A549 (cell line): ENCODE measurements around the gene JADE3.

ENCODE experiments used
- E2F6 ChIP-seq: IDR thresholded peaks from 2 replicates; pipeline ENCODE4 v1.6.1; 2012; ENCODE audit warnings: low read depth, borderline replicate concordance
- EHMT2 ChIP-seq: fragments of 200-600 bp; sonication (generic); IDR thresholded peaks from 2 replicates; pipeline ENCODE4 v1.6.1; 2016; ENCODE audit warnings: antibody characterized with exemption, low read depth, mild to moderate bottlenecking, moderate library complexity
- GATA3 ChIP-seq: IDR thresholded peaks from 2 replicates; pipeline ENCODE4 v1.6.1; 2012; ENCODE audit warnings: borderline replicate concordance
- KDM5A ChIP-seq: fragments of 200-600 bp; sonication (generic); IDR thresholded peaks from 2 replicates; pipeline ENCODE4 v1.6.1; 2016; ENCODE audit warnings: antibody characterized with exemption, mild to moderate bottlenecking
- MYC ChIP-seq: IDR thresholded peaks from 2 replicates; pipeline ENCODE4 v1.6.1; 2012; ENCODE audit warnings: mild to moderate bottlenecking, inconsistent platforms, low read length, improper control_type of control experiment, borderline replicate concordance
- POLR2A ChIP-seq: IDR thresholded peaks from 2 replicates; pipeline ENCODE4 v1.6.1; 2012; ENCODE audit warnings: mild to moderate bottlenecking, low read length
- POLR2AphosphoS2 ChIP-seq: conservative IDR thresholded peaks from 2 replicates; pipeline ENCODE4 v1.6.1; 2012; ENCODE audit warnings: low read length, improper control_type of control experiment, inconsistent platforms
- SMC3 ChIP-seq: fragments of >200 bp; sonication (Bioruptor Twin); formaldehyde crosslinking; IDR thresholded peaks from 3 replicates; pipeline ENCODE4 v1.6.1; 2018; ENCODE audit warnings: inconsistent platforms
- TF ChIP-seq, protein P1 (sequence below): fragments of >200 bp; sonication (Bioruptor Twin); formaldehyde crosslinking; IDR thresholded peaks from 3 replicates; pipeline ENCODE4 v1.5.1; 2016
- TF ChIP-seq, protein P2 (sequence below): fragments of 200-600 bp; sonication (generic); IDR thresholded peaks from 2 replicates; pipeline ENCODE4 v1.6.1; 2016; ENCODE audit warnings: antibody characterized with exemption, mild to moderate bottlenecking, moderate library complexity

GRCh38 chrX:46918434-46918833 is 6.2 kb downstream of the JADE3 start:
- no peak for TF ChIP-seq SMC3
- TF ChIP-seq, protein P1, sequence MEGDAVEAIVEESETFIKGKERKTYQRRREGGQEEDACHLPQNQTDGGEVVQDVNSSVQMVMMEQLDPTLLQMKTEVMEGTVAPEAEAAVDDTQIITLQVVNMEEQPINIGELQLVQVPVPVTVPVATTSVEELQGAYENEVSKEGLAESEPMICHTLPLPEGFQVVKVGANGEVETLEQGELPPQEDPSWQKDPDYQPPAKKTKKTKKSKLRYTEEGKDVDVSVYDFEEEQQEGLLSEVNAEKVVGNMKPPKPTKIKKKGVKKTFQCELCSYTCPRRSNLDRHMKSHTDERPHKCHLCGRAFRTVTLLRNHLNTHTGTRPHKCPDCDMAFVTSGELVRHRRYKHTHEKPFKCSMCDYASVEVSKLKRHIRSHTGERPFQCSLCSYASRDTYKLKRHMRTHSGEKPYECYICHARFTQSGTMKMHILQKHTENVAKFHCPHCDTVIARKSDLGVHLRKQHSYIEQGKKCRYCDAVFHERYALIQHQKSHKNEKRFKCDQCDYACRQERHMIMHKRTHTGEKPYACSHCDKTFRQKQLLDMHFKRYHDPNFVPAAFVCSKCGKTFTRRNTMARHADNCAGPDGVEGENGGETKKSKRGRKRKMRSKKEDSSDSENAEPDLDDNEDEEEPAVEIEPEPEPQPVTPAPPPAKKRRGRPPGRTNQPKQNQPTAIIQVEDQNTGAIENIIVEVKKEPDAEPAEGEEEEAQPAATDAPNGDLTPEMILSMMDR, result no peak
- no peak for TF ChIP-seq POLR2AphosphoS2
- no peak for TF ChIP-seq KDM5A
- TF ChIP-seq GATA3, result no peak
- no peak for TF ChIP-seq EHMT2
- TF ChIP-seq, protein P2, sequence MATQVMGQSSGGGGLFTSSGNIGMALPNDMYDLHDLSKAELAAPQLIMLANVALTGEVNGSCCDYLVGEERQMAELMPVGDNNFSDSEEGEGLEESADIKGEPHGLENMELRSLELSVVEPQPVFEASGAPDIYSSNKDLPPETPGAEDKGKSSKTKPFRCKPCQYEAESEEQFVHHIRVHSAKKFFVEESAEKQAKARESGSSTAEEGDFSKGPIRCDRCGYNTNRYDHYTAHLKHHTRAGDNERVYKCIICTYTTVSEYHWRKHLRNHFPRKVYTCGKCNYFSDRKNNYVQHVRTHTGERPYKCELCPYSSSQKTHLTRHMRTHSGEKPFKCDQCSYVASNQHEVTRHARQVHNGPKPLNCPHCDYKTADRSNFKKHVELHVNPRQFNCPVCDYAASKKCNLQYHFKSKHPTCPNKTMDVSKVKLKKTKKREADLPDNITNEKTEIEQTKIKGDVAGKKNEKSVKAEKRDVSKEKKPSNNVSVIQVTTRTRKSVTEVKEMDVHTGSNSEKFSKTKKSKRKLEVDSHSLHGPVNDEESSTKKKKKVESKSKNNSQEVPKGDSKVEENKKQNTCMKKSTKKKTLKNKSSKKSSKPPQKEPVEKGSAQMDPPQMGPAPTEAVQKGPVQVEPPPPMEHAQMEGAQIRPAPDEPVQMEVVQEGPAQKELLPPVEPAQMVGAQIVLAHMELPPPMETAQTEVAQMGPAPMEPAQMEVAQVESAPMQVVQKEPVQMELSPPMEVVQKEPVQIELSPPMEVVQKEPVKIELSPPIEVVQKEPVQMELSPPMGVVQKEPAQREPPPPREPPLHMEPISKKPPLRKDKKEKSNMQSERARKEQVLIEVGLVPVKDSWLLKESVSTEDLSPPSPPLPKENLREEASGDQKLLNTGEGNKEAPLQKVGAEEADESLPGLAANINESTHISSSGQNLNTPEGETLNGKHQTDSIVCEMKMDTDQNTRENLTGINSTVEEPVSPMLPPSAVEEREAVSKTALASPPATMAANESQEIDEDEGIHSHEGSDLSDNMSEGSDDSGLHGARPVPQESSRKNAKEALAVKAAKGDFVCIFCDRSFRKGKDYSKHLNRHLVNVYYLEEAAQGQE, result no peak
- TF ChIP-seq E2F6, result no peak
- TF ChIP-seq MYC, result no peak
- TF ChIP-seq POLR2A, result no peak
